ENCODE results near the gene IBA57. TPM values are rescaled to one million over a fixed set of nuclear protein-coding genes. Genes with fewer than 3 reads are reported as not detected.
"Not testable (repeated sequence)": the region's sequence is repeated elsewhere in the genome, so short reads cannot be mapped to it uniquely, and the experiment has no call there.

Gene IBA57
- total and polyA plus RNA-seq, 5 donors: 4.5 to 12.0 (median 9.9) TPM

GRCh38 chr1:228181645-228182034 lies 16.0 kb downstream of the IBA57 start:
- ATAC-seq (no peak), DNase-seq (no peak)
- Histone ChIP-seq H3K27ac (ENCODE audit: low read length) (no peak overlapping the region), H3K4me3 (ENCODE audit: low read length) (no peak overlapping the region), H3K27me3 (ENCODE audit: control insufficient read depth, insufficient read depth) (no peaks in the 10 kb centered on the region), H3K4me1 (ENCODE audit: control insufficient read depth, insufficient read depth, low read length) (no peaks in the 10 kb centered on the region), H3K9me3 (ENCODE audit: control insufficient read depth, low read length) (no peaks in the 10 kb centered on the region)
- WGBS: 89% methylated on average over 9 of the region's 9 CpGs
- intact Hi-C loops (cut with DNase I): no loop called here

GRCh38 chr1:228182296-228183030 lies 16.9 kb downstream of the IBA57 start:
- 94% methylated on average over 32 of the region's 32 CpGs for WGBS
- no peaks in the 10 kb centered on the region for H3K9me3 ChIP-seq (ENCODE audit: control insufficient read depth, low read length)
- DNase-seq: no peak
- intact Hi-C loops (cut with DNase I): no loop called here
- H3K27ac ChIP-seq (ENCODE audit: low read length): no peak overlapping the region
- H3K4me1 ChIP-seq (ENCODE audit: control insufficient read depth, insufficient read depth, low read length): no peaks in the 10 kb centered on the region
- no peak overlapping the region for H3K4me3 ChIP-seq (ENCODE audit: low read length)
- no peaks in the 10 kb centered on the region for H3K27me3 ChIP-seq (ENCODE audit: control insufficient read depth, insufficient read depth)
- ATAC-seq: no peak

GRCh38 chr1:228184152-228184551 lies 18.5 kb downstream of the IBA57 start:
- Histone ChIP-seq H3K27ac (ENCODE audit: low read length) (no peak overlapping the region), H3K4me1 (ENCODE audit: control insufficient read depth, insufficient read depth, low read length) (no peaks in the 10 kb centered on the region), H3K27me3 (ENCODE audit: control insufficient read depth, insufficient read depth) (no peaks in the 10 kb centered on the region), H3K4me3 (ENCODE audit: low read length) (no peak overlapping the region), H3K9me3 (ENCODE audit: control insufficient read depth, low read length) (no peaks in the 10 kb centered on the region)
- DNase-seq (no peak), ATAC-seq (no peak)
- intact Hi-C loops (cut with DNase I): no loop called here
- WGBS: 79% methylated on average over 7 of the region's 7 CpGs

GRCh38 chr1:228185641-228185965 lies 20.0 kb downstream of the IBA57 start:
- Histone ChIP-seq H3K27ac (ENCODE audit: low read length) (no peak overlapping the region), H3K27me3 (ENCODE audit: control insufficient read depth, insufficient read depth) (no peaks in the 10 kb centered on the region), H3K9me3 (ENCODE audit: control insufficient read depth, low read length) (no peaks in the 10 kb centered on the region), H3K4me1 (ENCODE audit: control insufficient read depth, insufficient read depth, low read length) (no peaks in the 10 kb centered on the region), H3K4me3 (ENCODE audit: low read length) (no peak overlapping the region)
- intact Hi-C loops (cut with DNase I): no loop called here
- DNase-seq: no peak
- no peak for ATAC-seq
- 67% methylated on average over 11 of the region's 11 CpGs for WGBS

GRCh38 chr1:228188249-228188648 lies 22.6 kb downstream of the IBA57 start:
- H3K4me3 ChIP-seq (ENCODE audit: low read length); H3K4me1 ChIP-seq (ENCODE audit: control insufficient read depth, insufficient read depth, low read length); H3K27ac ChIP-seq (ENCODE audit: low read length); DNase-seq; H3K27me3 ChIP-seq (ENCODE audit: control insufficient read depth, insufficient read depth); H3K9me3 ChIP-seq (ENCODE audit: control insufficient read depth, low read length); intact Hi-C loops (cut with DNase I); ATAC-seq: not testable (repeated sequence)
- WGBS: 83% methylated on average over 2 of the region's 2 CpGs

GRCh38 chr1:228190182-228190581 lies 24.6 kb downstream of the IBA57 start:
- Histone ChIP-seq H3K9me3 (ENCODE audit: control insufficient read depth, low read length) (no peaks in the 10 kb centered on the region), H3K27me3 (ENCODE audit: control insufficient read depth, insufficient read depth) (no peaks in the 10 kb centered on the region), H3K27ac (ENCODE audit: low read length) (no peak overlapping the region), H3K4me3 (ENCODE audit: low read length) (no peak overlapping the region), H3K4me1 (ENCODE audit: control insufficient read depth, insufficient read depth, low read length) (no peaks in the 10 kb centered on the region)
- ATAC-seq: no peak
- no peak for DNase-seq
- intact Hi-C loops (cut with DNase I): no loop called here
- 88% methylated on average over 14 of the region's 14 CpGs for WGBS

- Histone ChIP-seq H3K27ac (ENCODE audit: low read length) (no peak overlapping the region), H3K4me3 (ENCODE audit: low read length) (no peak overlapping the region), H3K27me3 (ENCODE audit: control insufficient read depth, insufficient read depth) (no peaks in the 10 kb centered on the region), H3K4me1 (ENCODE audit: control insufficient read depth, insufficient read depth, low read length) (no peaks in the 10 kb centered on the region), H3K9me3 (ENCODE audit: control insufficient read depth, low read length) (no peaks in the 10 kb centered on the region)
- 88% methylated on average over 5 of the region's 5 CpGs for WGBS
- ATAC-seq (no peak), DNase-seq (no peak)
- intact Hi-C loops (cut with DNase I): no loop called here
These were observed 25.2 kb downstream of the IBA57 start for GRCh38 chr1:228190778-228191177.

GRCh38 chr1:228194436-228194835 lies 28.8 kb downstream of the IBA57 start:
- Histone ChIP-seq H3K27ac (ENCODE audit: low read length) (no peak overlapping the region), H3K4me3 (ENCODE audit: low read length) (no peak overlapping the region), H3K4me1 (ENCODE audit: control insufficient read depth, insufficient read depth, low read length) (peaks cover 3% of the 10 kb centered on the region), H3K9me3 (ENCODE audit: control insufficient read depth, low read length) (no peaks in the 10 kb centered on the region), H3K27me3 (ENCODE audit: control insufficient read depth, insufficient read depth) (no peaks in the 10 kb centered on the region)
- intact Hi-C loops (cut with DNase I): no loop called here
- ATAC-seq (no peak), DNase-seq (no peak)
- 85% methylated on average over 3 of the region's 3 CpGs for WGBS

- H3K27ac ChIP-seq (ENCODE audit: low read length): no peak overlapping the region
- no peak overlapping the region for H3K4me3 ChIP-seq (ENCODE audit: low read length)
- intact Hi-C loops (cut with DNase I): no loop called here
- no peaks in the 10 kb centered on the region for H3K27me3 ChIP-seq (ENCODE audit: control insufficient read depth, insufficient read depth)
- WGBS: 88% methylated on average over 8 of the region's 8 CpGs
- peaks cover 3% of the 10 kb centered on the region for H3K4me1 ChIP-seq (ENCODE audit: control insufficient read depth, insufficient read depth, low read length)
- no peak for ATAC-seq
- H3K9me3 ChIP-seq (ENCODE audit: control insufficient read depth, low read length): no peaks in the 10 kb centered on the region
- no peak for DNase-seq
These were observed 29.6 kb downstream of the IBA57 start for GRCh38 chr1:228194921-228195812.

GRCh38 chr1:228197555-228198147 lies 32.0 kb downstream of the IBA57 start:
- DNase-seq (no peak), ATAC-seq (peak; percentile 71 to 79)
- intact Hi-C loops (cut with DNase I): no loop called here

GRCh38 chr1:228198977-228199590 lies 33.5 kb downstream of the IBA57 start:
- DNase-seq (no peak), ATAC-seq (no peak)
- WGBS: 72% methylated on average over 2 of the region's 2 CpGs
- no peak overlapping the region for H3K4me3 ChIP-seq (ENCODE audit: low read length)
- H3K4me1 ChIP-seq (ENCODE audit: control insufficient read depth, insufficient read depth, low read length): peaks cover 3% of the 10 kb centered on the region
- intact Hi-C loops (cut with DNase I): no loop called here
- H3K9me3 ChIP-seq (ENCODE audit: control insufficient read depth, low read length): peaks cover 3% of the 10 kb centered on the region
- H3K27ac ChIP-seq (ENCODE audit: low read length): no peak overlapping the region
- H3K27me3 ChIP-seq (ENCODE audit: control insufficient read depth, insufficient read depth): no peaks in the 10 kb centered on the region

More at GRCh38 chr1:228197555-228198147, 32.0 kb downstream of the IBA57 start:
- H3K4me3 ChIP-seq (ENCODE audit: low read length): no peak overlapping the region
- peaks cover 3% of the 10 kb centered on the region for H3K4me1 ChIP-seq (ENCODE audit: control insufficient read depth, insufficient read depth, low read length)
- H3K27me3 ChIP-seq (ENCODE audit: control insufficient read depth, insufficient read depth): no peaks in the 10 kb centered on the region
- H3K9me3 ChIP-seq (ENCODE audit: control insufficient read depth, low read length): peaks cover 3% of the 10 kb centered on the region
- peak overlapping the region; percentile 89 for H3K27ac ChIP-seq (ENCODE audit: low read length)
- 83% methylated on average over 4 of the region's 4 CpGs for WGBS
